Measurements from ENCODE around the gene MAPK8IP2. TPM values are rescaled to one million over a fixed set of nuclear protein-coding genes. Genes with fewer than 3 reads are reported as not detected.

Gene MAPK8IP2
- total and polyA plus RNA-seq, 2 of the 13 experiments (the other 11 are each of a cell fraction or from before 2014, with no cell fraction given): 1.3 to 2.6 TPM

GRCh38 chr22:50576806-50577696, 23.5 kb upstream of the MAPK8IP2 start (continued):
- TF ChIP-seq ETV6 (CRISPR knock-in tag; conservative IDR thresholded peaks at IDR 0.05) (no peak), ZBTB33 (CRISPR knock-in tag; IDR thresholded peaks at IDR 0.05) (no peak), DNMT1 (CRISPR knock-in tag; IDR thresholded peaks at IDR 0.05) (no peak), ZNF496 (CRISPR knock-in tag; IDR thresholded peaks at IDR 0.05; ENCODE audit: insufficient replicate concordance) (no peak), GMEB2 (CRISPR knock-in tag; IDR thresholded peaks at IDR 0.05; ENCODE audit: low read depth) (no peak), ZNF430 (CRISPR knock-in tag; IDR thresholded peaks at IDR 0.05) (no peak), ZNF839 (CRISPR knock-in tag; IDR thresholded peaks at IDR 0.05; ENCODE audit: borderline replicate concordance) (no peak), ZSCAN20 (CRISPR knock-in tag; IDR thresholded peaks at IDR 0.05; ENCODE audit: borderline replicate concordance) (no peak), TRIM22 (IDR thresholded peaks at IDR 0.05) (no peak)
